ENCODE results near the gene SF1.
A peak's percentile ranks its signal among the peaks of the same experiment; 100 is the strongest.

Gene SF1

GRCh38 chr11:64723117-64723906, 55.0 kb downstream of the SF1 start, which contains the start of gene NRXN2:
Gene NRXN2, minus strand, starts transcription at chr11:64723197. Its CDS starts 9,498 bp downstream, at chr11:64713699.
- DNase-seq (ENCODE audit: low spot score), result peak; percentile 83

GRCh38 chr11:64722141-64723065, 55.9 kb downstream of the SF1 start:
- no peak for DNase-seq (ENCODE audit: low spot score)

GRCh38 chr11:64721359-64721699, 57.0 kb downstream of the SF1 start:
- DNase-seq (ENCODE audit: low spot score), result no peak

DNA sequence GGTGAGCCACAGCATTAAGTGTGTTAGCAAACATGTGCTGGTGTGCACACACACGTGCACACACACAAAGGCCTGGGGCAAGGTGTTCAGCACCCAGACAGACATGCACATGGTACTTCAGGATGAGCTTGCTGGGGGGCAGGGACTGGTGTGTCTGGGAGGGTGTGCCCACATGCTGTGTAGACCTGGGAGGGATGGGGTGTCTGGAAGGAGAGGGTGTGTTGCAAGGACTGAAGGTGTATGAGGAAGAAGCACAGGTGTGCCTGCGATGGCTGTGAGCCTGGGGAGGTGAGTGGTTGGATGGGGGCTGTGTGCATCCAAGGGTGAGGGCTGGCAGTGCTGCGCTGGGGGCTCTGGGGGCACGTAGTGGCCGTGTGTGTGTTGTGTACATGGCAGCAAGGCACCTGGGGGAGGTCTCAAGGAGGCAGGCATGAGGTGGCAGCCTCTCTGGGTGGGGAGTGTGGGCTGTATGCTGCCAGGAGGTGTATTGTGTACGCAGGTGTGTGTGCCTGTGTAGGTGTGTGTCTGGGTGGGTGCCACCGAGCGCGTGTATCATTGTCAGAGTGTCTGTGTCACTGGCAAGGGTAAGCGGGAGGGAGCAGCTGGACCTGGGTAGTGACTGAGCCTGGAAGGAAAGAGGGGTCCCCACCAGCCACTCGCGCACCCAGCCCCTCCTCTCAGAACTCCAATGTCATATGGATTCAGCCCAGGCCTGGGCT, 57.5 kb downstream of the SF1 start:
- DNase-seq (ENCODE audit: low spot score), result no peak

DNA sequence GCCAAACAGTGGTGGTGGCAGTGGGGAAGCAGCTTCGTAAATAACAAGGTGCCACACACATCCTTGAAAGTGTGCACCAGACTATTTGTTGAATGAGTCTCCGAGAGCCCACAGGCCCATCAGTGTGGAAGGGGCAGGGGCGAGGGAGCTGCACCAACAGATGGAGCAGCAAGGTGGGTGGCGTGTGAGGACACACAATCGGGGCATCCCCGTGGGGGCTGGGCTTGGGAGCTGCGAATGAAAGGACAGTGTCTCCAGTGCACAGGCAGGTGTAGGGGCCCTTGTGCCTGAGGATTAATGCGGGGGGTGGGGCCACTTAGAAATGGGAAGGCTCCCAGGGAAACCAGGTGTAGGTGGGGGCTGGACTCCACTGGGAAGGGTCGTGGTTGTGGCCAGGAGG, 58.2 kb downstream of the SF1 start:
- DNase-seq (ENCODE audit: low spot score), result no peak

- no peak for DNase-seq (ENCODE audit: low spot score)
Observed at GRCh38 chr11:64719406-64719805, 58.9 kb downstream of the SF1 start.

DNA sequence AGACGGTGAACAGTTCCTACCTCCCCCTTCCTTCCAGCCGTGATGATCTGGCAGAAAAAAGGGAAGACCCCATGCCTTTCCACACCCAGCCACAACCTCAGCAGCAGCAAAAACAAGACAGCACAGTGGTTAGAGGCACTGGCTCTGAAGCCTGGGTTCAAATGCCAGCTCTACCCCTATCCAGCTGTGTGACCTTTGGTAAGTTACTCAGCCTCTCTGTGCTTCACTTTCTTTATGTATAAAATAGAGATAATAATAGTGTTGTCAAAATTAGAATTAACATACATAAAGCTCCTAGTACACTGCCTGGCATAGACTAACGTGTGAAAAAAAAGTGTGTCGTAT, 59.6 kb downstream of the SF1 start:
- DNase-seq (ENCODE audit: low spot score), result no peak

- DNase-seq (ENCODE audit: low spot score), result no peak
Observed at GRCh38 chr11:64718084-64718779, 60.1 kb downstream of the SF1 start.

GRCh38 chr11:64717268-64717578, 61.1 kb downstream of the SF1 start:
- no peak for DNase-seq (ENCODE audit: low spot score)

DNA sequence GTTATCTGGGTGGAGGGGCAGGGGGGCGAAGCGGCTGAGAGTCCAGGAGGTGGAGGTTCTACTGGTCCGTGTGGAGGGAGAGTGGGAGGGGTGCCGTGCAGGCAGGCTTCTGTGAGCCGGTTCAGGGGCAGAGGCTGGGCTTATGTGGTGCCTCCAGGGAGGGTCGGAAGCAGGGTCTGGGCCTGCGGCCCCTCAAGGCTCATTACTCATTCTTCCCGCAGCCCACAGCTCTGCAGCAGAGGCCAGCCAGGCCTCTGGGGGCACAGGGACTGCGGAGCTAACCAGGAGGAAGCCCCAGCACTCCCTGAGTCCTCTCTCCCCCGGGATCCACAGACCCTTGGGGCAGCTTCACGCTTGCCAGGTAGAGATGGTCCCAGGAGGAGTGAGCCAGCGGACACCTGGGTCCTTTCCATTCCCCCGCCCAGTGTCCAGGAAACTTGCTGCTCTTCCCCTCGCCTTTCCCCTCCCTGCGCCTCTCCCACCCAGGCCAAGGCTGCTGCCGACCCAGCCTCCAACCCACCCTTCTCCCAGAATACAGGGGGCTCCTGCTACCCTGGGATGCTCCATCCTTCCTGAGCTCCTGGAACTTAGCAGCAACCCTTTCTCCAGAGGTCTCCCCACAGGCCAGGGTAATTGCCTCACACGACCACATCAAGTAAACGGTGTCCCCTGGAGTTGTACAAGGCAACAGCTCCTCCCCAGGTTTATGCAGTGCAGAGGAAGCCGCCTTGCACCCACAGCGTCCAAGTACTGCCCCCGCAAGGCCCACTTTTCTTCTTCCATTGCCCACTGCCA, 61.7 kb downstream of the SF1 start:
- no peak for DNase-seq (ENCODE audit: low spot score)

GRCh38 chr11:64715756-64716472, 62.4 kb downstream of the SF1 start:
- DNase-seq (ENCODE audit: low spot score), result no peak

DNA sequence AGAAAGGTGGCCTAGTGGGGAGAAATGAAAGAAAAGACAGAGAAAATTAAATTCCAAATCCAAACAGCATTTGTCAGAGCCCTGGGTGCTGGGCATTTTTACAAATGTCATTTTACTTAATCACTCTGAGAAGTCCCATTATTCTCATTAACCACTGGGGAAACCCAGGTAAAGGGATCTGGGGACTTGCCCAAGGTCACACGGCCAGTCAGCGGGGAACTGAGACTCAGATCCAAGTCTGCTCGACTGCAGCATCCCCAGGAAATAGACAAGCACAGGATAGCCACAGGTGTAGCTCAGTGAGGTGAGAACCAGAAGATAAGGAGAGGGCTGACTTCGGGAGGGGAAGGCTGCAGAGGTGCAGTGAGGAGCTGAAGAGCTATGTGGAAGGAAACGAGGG, 63.2 kb downstream of the SF1 start:
- DNase-seq (ENCODE audit: low spot score), result no peak

DNA sequence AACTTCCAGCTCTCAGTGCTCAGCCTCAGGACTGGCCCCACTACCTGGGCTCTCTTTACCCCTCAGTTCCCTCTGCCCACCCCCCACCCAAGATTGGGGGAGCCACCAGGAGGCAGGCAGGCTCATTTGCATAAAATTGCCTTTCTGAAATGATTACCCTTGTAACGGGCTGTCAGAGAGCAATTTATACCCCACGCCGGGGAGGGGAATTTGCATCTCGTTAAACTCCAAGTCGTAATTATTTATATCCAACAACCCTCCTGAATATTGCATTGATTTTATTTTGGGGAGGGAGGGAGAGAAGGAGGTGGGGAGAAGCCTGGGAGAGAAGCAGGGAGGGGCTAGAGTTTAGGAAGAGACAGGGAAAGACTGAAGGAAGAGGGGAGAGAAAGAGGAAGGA, 63.7 kb downstream of the SF1 start:
- DNase-seq (ENCODE audit: low spot score), result no peak
